Spinal cord (tissue), 10 donors: ENCODE results near the gene TERF2IP. TPM values are rescaled to one million over a fixed set of nuclear protein-coding genes. Genes with fewer than 3 reads are reported as not detected.

Source experiments
- DNase-seq, 6 donors: peaks; one replicate each; pipeline versions ENCODE4 v3.0.0 to v3.0.0-alpha.2; 2013 to 2015; ENCODE audit warnings: low spot score in 6 of 6, low read depth in 4 of 6
- H3K27ac ChIP-seq: one replicate; pipeline ENCODE4 v1.5.1; 2013; ENCODE audit warnings: low read depth, low read length, control low read depth
- H3K27me3 ChIP-seq: one replicate; pipeline ENCODE4 v1.6.1; 2013; ENCODE audit warnings: low read length; ENCODE audit not compliant: control insufficient read depth, insufficient read depth
- H3K36me3 ChIP-seq: one replicate; pipeline ENCODE4 v1.6.1; 2013; ENCODE audit warnings: low read length; ENCODE audit not compliant: control insufficient read depth, insufficient read depth
- H3K4me1 ChIP-seq: one replicate; pipeline ENCODE4 v1.6.1; 2013; ENCODE audit warnings: low read length; ENCODE audit not compliant: control insufficient read depth, insufficient read depth
- H3K4me3 ChIP-seq: one replicate; pipeline ENCODE4 v1.5.1; 2013; ENCODE audit warnings: low read depth, low read length, control low read depth
- H3K9me3 ChIP-seq: one replicate; pipeline ENCODE4 v1.6.1; 2013; ENCODE audit warnings: low read length; ENCODE audit not compliant: control insufficient read depth, insufficient read depth
- WGBS: methylation state at CpG from one replicate; pipeline ENCODE4 v1.1.5; 2013; ENCODE audit warnings: missing lambda C conversion rate; ENCODE audit not compliant: insufficient coverage; 5-methylcytosine and 5-hydroxymethylcytosine counted together
- polyA plus RNA-seq, 2 donors: library from polyadenylated mRNA; unstranded; fragments of 120-200 nt; gene quantifications; one replicate each; pipeline ENCODE4 v1.2.1, GENCODE V29; 2013; ENCODE audit not compliant: insufficient read length in 2 of 2
- total RNA-seq, 2 donors: library from RNA; depleted of rRNA in 1 of 2; stranded (reverse); fragments of 120-200 nt in 1 of 2; fragments of >200 nt in 1 of 2; gene quantifications; one replicate each; pipeline versions ENCODE4 v1.2.3 to v1.2.4, GENCODE V29; 2013 to 2014
- donor health status: healthy.

TERF2IP gene
- total and polyA plus RNA-seq, 4 donors, result 115 to 259 (median 172) TPM

DNA sequence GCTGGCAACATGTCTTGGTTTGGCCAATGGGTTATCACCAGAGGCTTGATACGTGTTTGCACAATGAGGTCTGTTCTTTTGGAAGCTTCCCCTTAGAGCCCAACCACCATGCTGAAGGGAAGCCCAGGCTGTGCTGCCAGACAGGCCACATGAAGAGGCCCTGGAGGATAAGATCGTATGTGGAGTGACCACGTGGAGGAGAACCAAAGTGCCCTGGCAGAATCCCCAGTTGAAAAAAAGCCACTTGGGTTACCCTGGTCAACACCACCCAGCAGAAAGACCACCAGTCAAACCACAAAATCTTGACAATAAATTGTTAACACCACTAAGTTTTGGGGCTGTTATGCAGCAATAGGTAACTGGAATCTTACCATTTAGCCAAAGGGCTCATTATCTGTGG is 17.5 kb upstream of the TERF2IP start:
- Histone ChIP-seq H3K4me3 (no peak overlapping the region), H3K27me3 (no peaks in the 10 kb centered on the region), H3K27ac (no peak overlapping the region), H3K9me3 (no peaks in the 10 kb centered on the region), H3K4me1 (no peaks in the 10 kb centered on the region), H3K36me3 (peaks cover 65% of the 10 kb centered on the region)
- WGBS, result 88% methylated on average over 1 of the region's 3 CpGs
- DNase-seq, result no peak

DNA sequence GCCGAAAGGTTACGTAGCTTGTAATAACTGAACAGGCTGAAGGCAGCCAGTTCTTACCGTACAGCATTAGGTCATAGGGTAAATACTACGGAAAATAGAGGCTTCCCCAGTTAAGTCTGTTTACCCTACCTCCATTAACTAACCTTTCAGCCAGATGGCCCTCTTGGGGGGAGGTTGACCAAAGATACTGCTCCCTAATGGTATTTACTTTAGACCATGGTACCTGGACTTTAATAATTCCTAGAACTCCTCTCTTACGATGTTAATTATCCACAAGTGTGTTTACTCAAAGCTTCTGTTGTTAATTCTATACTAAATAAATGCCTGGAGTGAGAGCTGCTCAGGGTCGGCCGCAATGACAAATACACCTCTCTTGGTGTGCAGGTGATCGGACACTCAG is 14.7 kb upstream of the TERF2IP start:
- H3K27me3 ChIP-seq, result no peaks in the 10 kb centered on the region
- no CpG with 5 or more reads among the region's 8 CpGs for WGBS
- no peaks in the 10 kb centered on the region for H3K9me3 ChIP-seq
- H3K4me3 ChIP-seq, result no peak overlapping the region
- H3K4me1 ChIP-seq, result no peaks in the 10 kb centered on the region
- H3K36me3 ChIP-seq, result peaks cover 74% of the 10 kb centered on the region
- DNase-seq, result no peak
- H3K27ac ChIP-seq, result no peak overlapping the region

DNA sequence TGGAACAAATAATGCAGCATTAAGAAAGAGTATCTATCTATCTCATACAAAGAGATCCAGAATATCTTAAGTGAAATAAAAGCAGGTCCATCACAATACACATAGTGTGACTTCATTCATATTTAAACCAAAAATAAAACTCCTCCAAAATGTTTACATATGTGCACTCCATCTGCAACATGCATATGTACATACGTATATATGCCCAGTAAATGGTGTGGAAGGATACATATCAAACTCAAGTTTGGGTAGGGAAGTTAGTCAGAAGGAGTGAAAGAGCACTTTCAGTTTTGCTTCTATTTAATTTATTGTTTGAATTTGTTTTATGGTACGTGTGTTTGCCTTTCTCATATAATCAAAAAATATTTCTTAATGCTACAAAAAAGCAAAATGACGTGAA is 12.5 kb upstream of the TERF2IP start:
- Histone ChIP-seq H3K36me3 (peaks cover 68% of the 10 kb centered on the region), H3K9me3 (no peaks in the 10 kb centered on the region), H3K27me3 (no peaks in the 10 kb centered on the region), H3K27ac (no peak overlapping the region), H3K4me3 (no peak overlapping the region), H3K4me1 (no peaks in the 10 kb centered on the region)
- WGBS, result no CpG with 5 or more reads among the region's 3 CpGs
- DNase-seq, result no peak

DNA sequence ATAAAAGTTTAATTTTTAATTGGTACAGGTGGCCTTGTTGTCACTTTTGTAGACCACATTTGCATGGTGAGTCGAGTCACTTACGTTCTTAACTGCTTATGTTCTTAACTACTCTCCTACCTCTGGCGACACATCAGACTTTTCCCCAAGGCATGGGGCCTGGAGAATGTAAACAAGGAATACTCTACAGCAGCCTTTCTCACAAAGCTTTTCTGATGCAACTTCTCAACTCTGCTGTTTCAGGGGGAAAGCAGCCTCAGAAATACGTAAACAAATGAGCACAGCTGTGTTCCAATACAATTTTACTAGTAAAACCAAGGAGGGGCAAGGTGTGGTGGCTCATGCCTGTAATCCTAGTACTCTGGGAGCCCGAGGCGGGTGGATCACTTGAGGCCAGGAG is 7.0 kb upstream of the TERF2IP start:
- Histone ChIP-seq H3K4me1 (no peaks in the 10 kb centered on the region), H3K36me3 (peaks cover 48% of the 10 kb centered on the region), H3K27ac (no peak overlapping the region), H3K9me3 (no peaks in the 10 kb centered on the region), H3K27me3 (no peaks in the 10 kb centered on the region), H3K4me3 (no peak overlapping the region)
- no peak for DNase-seq
- 96% methylated on average over 4 of the region's 6 CpGs for WGBS

DNA sequence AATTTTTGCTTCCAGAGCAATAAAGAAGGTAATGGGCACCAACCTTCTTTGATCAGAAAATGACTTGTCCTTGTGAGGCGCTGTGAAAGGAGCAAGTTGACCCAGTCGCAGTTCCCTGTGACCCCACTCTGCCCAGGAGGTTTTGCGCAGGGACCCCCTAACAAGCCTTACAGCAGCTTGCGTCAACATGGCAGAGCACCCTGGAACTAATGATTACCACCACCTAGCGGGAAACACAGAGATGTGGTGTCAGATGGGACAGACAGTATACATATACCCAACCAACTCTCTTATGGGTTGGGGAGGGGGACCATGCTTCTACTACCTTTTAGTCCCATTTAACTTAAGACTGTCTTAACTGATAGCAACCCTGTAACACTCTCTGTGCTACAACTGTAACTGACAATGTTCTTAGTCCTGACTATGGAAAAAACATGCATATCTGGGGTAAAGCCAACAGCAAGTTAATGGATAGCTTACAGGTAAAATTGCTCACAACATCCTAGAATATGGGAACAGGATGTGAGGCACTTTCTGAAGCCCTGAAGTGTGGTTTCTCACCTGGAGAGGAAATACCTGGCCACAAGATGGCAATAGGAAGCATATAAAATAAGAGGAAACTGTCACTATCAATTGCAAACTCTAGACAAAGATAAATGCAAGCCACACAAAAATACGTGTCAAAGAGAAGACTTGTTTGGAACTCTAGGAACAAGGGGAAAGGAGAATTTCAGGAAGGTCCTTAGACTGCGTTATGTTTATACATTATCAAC is 3.1 kb upstream of the TERF2IP start:
- Histone ChIP-seq H3K9me3 (no peaks in the 10 kb centered on the region), H3K36me3 (peaks cover 35% of the 10 kb centered on the region), H3K4me1 (peaks cover 14% of the 10 kb centered on the region), H3K4me3 (no peak overlapping the region), H3K27me3 (no peaks in the 10 kb centered on the region), H3K27ac (no peak overlapping the region)
- WGBS, result 100% methylated on average over 2 of the region's 7 CpGs
- DNase-seq, result no peak

DNA sequence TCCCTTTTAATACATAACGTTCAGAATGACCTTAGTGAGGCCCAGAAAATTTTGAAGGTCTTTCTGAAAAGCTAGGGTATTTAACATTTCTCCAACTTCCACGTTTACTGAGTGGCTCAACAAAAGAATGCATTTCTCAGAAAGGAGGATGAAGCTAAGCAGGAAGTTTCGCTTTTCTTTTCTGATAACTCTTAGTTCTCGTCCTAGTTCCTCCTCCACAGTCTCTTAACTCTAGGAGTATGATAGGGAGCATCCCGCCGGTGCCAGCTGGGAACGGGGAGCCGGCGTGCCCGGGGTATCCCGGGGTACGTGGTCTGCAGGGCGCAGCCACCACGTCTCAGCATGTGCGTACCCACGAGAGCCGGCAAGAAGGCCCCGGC is 471 bp upstream of the TERF2IP start:
- peaks cover 19% of the 10 kb centered on the region for H3K4me1 ChIP-seq
- DNase-seq, result no peak
- H3K27me3 ChIP-seq, result no peaks in the 10 kb centered on the region
- no peaks in the 10 kb centered on the region for H3K9me3 ChIP-seq
- peaks cover 15% of the 10 kb centered on the region for H3K36me3 ChIP-seq
- peak overlapping the region; percentile 99 for H3K27ac ChIP-seq
- under 1% methylated on average over 14 of the region's 18 CpGs for WGBS
- peak overlapping the region; percentile 97 for H3K4me3 ChIP-seq

DNA sequence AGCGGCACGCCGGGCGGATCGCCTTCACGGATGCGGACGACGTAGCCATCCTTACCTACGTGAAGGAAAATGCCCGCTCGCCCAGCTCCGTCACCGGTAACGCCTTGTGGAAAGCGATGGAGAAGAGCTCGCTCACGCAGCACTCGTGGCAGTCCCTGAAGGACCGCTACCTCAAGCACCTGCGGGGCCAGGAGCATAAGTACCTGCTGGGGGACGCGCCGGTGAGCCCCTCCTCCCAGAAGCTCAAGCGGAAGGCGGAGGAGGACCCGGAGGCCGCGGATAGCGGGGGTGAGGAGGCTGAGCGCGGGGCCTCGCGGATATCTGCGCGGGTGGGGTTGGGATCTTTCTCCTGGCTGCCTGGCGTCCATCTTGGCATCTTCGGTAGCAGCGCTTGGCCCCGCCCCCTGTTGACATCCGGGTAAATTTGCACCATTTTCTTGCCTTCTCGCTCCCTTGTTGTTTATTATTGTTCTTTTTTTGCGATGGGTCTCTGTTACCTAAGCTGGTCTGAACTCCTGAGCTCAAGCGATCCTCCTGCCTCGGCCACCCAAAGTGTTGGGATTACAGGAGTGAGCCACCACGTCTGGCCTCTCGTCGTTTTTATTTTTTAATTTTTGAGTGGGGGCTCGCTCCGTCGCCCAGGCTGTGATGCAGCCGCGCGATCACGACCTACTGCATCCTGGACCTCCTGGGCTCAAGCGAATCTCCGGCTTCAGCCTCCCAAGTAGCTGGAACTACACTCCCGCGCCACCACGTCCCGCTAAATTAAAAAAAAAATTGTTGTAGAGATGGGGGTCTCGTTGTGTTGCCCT is 898 bp downstream of the TERF2IP start:
- DNase-seq, result peak; percentile 75 to 96 (median 84)
- Histone ChIP-seq H3K27ac (peak overlapping the region; percentile 99), H3K36me3 (peaks cover 15% of the 10 kb centered on the region), H3K9me3 (no peaks in the 10 kb centered on the region), H3K4me3 (peak overlapping the region; percentile 97), H3K4me1 (peaks cover 19% of the 10 kb centered on the region), H3K27me3 (no peaks in the 10 kb centered on the region)
- WGBS, result under 1% methylated on average over 54 of the region's 62 CpGs

DNA sequence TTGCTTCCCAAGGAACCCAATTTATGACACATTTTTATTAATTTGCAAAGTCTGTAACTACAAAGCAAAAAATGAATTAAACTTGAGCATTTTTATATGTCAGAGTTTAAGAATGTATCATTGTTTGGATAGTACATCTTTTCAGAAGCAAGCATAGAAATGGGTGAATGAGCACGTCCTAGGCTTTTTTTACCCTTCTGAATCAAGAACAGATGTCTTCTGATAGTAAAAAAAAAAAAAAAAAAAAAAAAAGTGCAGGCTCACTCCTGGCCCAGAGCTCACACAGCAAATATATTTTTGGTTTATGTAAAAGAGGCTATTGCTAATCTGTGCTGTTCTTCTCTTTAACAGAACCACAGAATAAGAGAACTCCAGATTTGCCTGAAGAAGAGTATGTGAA is 6.3 kb downstream of the TERF2IP start:
- no peaks in the 10 kb centered on the region for H3K9me3 ChIP-seq
- H3K4me3 ChIP-seq, result no peak overlapping the region
- WGBS, result no CpG with 5 or more reads among the region's 1 CpG
- H3K27me3 ChIP-seq, result no peaks in the 10 kb centered on the region
- H3K36me3 ChIP-seq, result peaks cover 33% of the 10 kb centered on the region
- no peak overlapping the region for H3K27ac ChIP-seq
- DNase-seq, result no peak
- peaks cover 9% of the 10 kb centered on the region for H3K4me1 ChIP-seq

DNA sequence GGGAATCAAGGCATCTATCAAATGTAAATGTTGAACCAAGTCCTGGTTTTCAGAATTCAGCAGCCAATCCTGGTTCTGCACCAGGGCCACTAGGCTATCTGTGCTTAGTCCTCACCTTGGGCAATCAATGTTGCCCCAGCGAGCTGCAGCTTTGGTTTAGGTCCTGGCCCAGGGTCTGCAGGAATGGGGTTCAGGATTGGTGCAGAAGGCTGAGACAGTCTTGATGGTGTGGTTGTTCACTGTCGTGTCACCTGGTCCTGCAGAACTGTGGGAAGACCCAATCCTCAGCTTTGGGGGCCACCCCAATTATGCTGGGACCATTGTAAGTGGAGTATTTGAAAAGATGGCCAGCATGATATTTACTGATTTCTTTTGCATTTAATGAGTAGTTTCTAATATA is 10.6 kb downstream of the TERF2IP start:
- Histone ChIP-seq H3K27me3 (no peaks in the 10 kb centered on the region), H3K4me1 (no peaks in the 10 kb centered on the region), H3K9me3 (no peaks in the 10 kb centered on the region), H3K27ac (no peak overlapping the region), H3K4me3 (no peak overlapping the region), H3K36me3 (peaks cover 32% of the 10 kb centered on the region)
- no peak for DNase-seq
- WGBS, result 90% methylated on average over 2 of the region's 2 CpGs

DNA sequence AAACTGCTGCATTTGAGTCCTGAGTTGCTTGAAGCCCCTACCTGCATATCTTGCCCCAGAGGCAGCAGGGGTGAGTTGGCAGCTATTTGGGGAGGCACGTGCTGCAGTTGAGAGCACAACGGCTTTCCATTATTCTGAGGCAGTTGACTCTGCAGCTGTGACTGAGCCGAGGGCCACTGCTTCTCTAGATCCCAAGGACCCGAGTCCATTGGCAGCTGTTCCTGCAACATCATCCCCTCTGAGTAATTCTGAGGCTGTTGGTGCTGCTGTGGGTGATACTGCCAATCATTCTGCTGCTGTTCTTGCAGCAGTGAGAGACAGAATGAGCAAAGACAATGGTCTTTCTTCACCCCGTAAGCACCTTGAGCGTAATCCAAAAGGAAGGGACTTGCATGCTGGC is 12.7 kb downstream of the TERF2IP start:
- DNase-seq, result no peak
- Histone ChIP-seq H3K4me1 (no peaks in the 10 kb centered on the region), H3K27ac (no peak overlapping the region), H3K9me3 (no peaks in the 10 kb centered on the region), H3K4me3 (no peak overlapping the region), H3K27me3 (no peaks in the 10 kb centered on the region), H3K36me3 (peaks cover 23% of the 10 kb centered on the region)
- WGBS, result 76% methylated on average over 6 of the region's 6 CpGs
